Peyer's patch (tissue), 4 donors: Measurements from ENCODE around the gene WDSUB1. TPM values are rescaled to one million over a fixed set of nuclear protein-coding genes. Genes with fewer than 3 reads are reported as not detected.

Experiments
- DNase-seq, 3 donors: peaks; one replicate each; pipeline ENCODE4 v3.0.0-alpha.2; 2017 to 2019
- H3K27ac ChIP-seq, 4 donors: fragments of 200-600 bp; sonication (generic); one replicate each; pipeline ENCODE4 v1.5.1; 2016 to 2019
- H3K27me3 ChIP-seq, 2 donors: fragments of 200-600 bp; sonication (generic); one replicate each; pipeline ENCODE4 v1.5.1; 2019
- H3K36me3 ChIP-seq, 3 donors: fragments of 200-600 bp; sonication (generic); one replicate each; pipeline ENCODE4 v1.5.1; 2016 to 2019
- H3K4me1 ChIP-seq, 4 donors: fragments of 200-600 bp; sonication (generic); one replicate each; pipeline ENCODE4 v1.5.1; 2016 to 2019
- H3K4me3 ChIP-seq, 4 donors: fragments of 200-600 bp; sonication (generic); 1 replicate in 3 of 4; 2 replicates in 1 of 4; pipeline ENCODE4 v1.5.1; 2016 to 2019; ENCODE audit warnings: mild to moderate bottlenecking in 1 of 4
- H3K9me3 ChIP-seq, 4 donors: fragments of 200-600 bp; sonication (generic); one replicate each; pipeline ENCODE4 v1.5.1; 2016 to 2019; ENCODE audit warnings: mild to moderate bottlenecking in 1 of 4
- CTCF ChIP-seq, 6 experiments: fragments of 450-650 bp in 4 of 6; fragments of 200-600 bp in 2 of 6; sonication (generic) in 1 of 6; IDR thresholded peaks; one replicate each; pipeline ENCODE4 v1.5.1; 2017 to 2019; ENCODE audit warnings: antibody characterized with exemption in 6 of 6, mild to moderate bottlenecking in 3 of 6, moderate library complexity in 1 of 6
- POLR2A ChIP-seq, 2 donors: fragments of 450-650 bp; IDR thresholded peaks; one replicate each; pipeline ENCODE4 v1.5.1; 2017; ENCODE audit warnings: antibody characterized with exemption in 2 of 2, mild to moderate bottlenecking in 2 of 2, moderate library complexity in 2 of 2
- total RNA-seq, 4 donors: library from RNA; depleted of rRNA; stranded (reverse); fragments of >200 nt; gene quantifications; one replicate each; pipeline ENCODE4 v1.1.0, GENCODE V29; 2016

The WDSUB1 gene
- total RNA-seq, 4 donors from 2014 or later, result 4.0 to 9.9 (median 8.4) TPM

GRCh38 chr2:159251296-159252173 lies 35.0 kb downstream of the WDSUB1 start:
- no peak overlapping the region for H3K4me3 ChIP-seq
- DNase-seq, result no peak
- no peaks in the 10 kb centered on the region for H3K27me3 ChIP-seq
- no peak overlapping the region for H3K27ac ChIP-seq
- H3K36me3 ChIP-seq, result peaks cover 0 to 10% (median 0%) of the 10 kb centered on the region in 3 donors
- no peaks in the 10 kb centered on the region for H3K4me1 ChIP-seq
- TF ChIP-seq POLR2A (IDR thresholded peaks at IDR 0.05) (no peak), CTCF (IDR thresholded peaks at IDR 0.05) (no peak)
- no peaks in the 10 kb centered on the region for H3K9me3 ChIP-seq

GRCh38 chr2:159249990-159250715 lies 36.4 kb downstream of the WDSUB1 start:
- TF ChIP-seq POLR2A (IDR thresholded peaks at IDR 0.05), result no peak
- TF ChIP-seq CTCF (IDR thresholded peaks at IDR 0.05), result peak in 1 of 6 experiments; percentile 16
- DNase-seq, result peak in 1 of 3 donors; percentile 81

GRCh38 chr2:159246325-159246988 lies 40.0 kb downstream of the WDSUB1 start:
- Histone ChIP-seq H3K9me3 (no peaks in the 10 kb centered on the region), H3K36me3 (peaks cover 0 to 33% (median 0%) of the 10 kb centered on the region in 3 donors), H3K4me3 (no peak overlapping the region), H3K4me1 (no peaks in the 10 kb centered on the region), H3K27me3 (no peaks in the 10 kb centered on the region), H3K27ac (no peak overlapping the region)
- DNase-seq, result no peak
- no peak for TF ChIP-seq POLR2A (IDR thresholded peaks at IDR 0.05)
- no peak for TF ChIP-seq CTCF (IDR thresholded peaks at IDR 0.05)

More at GRCh38 chr2:159249990-159250715, 36.4 kb downstream of the WDSUB1 start:
- Histone ChIP-seq H3K36me3 (peaks cover 0 to 20% (median 0%) of the 10 kb centered on the region in 3 donors), H3K4me1 (no peaks in the 10 kb centered on the region), H3K27me3 (no peaks in the 10 kb centered on the region), H3K4me3 (no peak overlapping the region), H3K27ac (peak overlapping the region in 2 of 4 donors; percentile 42 to 44), H3K9me3 (no peaks in the 10 kb centered on the region)

GRCh38 chr2:159243529-159243928 lies 43.0 kb downstream of the WDSUB1 start:
- Histone ChIP-seq H3K27ac (no peak overlapping the region), H3K27me3 (no peaks in the 10 kb centered on the region), H3K9me3 (no peaks in the 10 kb centered on the region), H3K4me3 (no peak overlapping the region), H3K4me1 (no peaks in the 10 kb centered on the region), H3K36me3 (peaks cover 0 to 61% (median 0%) of the 10 kb centered on the region in 3 donors)
- no peak for TF ChIP-seq POLR2A (IDR thresholded peaks at IDR 0.05)
- no peak for TF ChIP-seq CTCF (IDR thresholded peaks at IDR 0.05)
- no peak for DNase-seq

- Histone ChIP-seq H3K9me3 (no peaks in the 10 kb centered on the region), H3K36me3 (peaks cover 0 to 76% (median 0%) of the 10 kb centered on the region in 3 donors), H3K4me3 (no peak overlapping the region), H3K4me1 (no peaks in the 10 kb centered on the region), H3K27ac (no peak overlapping the region), H3K27me3 (no peaks in the 10 kb centered on the region)
- TF ChIP-seq POLR2A (IDR thresholded peaks at IDR 0.05) (no peak), CTCF (IDR thresholded peaks at IDR 0.05) (no peak)
- DNase-seq, result no peak
Observed at GRCh38 chr2:159234868-159235267, 51.6 kb downstream of the WDSUB1 start.
